Daoy (cell line): Measurements from ENCODE around the gene ALCAM. TPM values are rescaled to one million over a fixed set of nuclear protein-coding genes. Genes with fewer than 3 reads are reported as not detected.

ENCODE experiments used
- DNase-seq: peaks from one replicate; pipeline ENCODE4 v3.0.0-alpha.2; 2015; ENCODE audit warnings: low read depth
- total RNA-seq: library from RNA; depleted of rRNA; stranded (reverse); fragments of >200 nt; shearing (Covaris generic); gene quantifications from 2 replicates; pipeline ENCODE4 v1.2.3, GENCODE V29; 2014

ALCAM gene
- total RNA-seq, 1 experiment from 2014 or later, result 102 TPM

- peak; percentile 34 for DNase-seq
Observed at GRCh38 chr3:105527949-105528348, 161.2 kb downstream of the ALCAM start.

- no peak for DNase-seq
Observed at GRCh38 chr3:105528955-105529354, 162.2 kb downstream of the ALCAM start.

- no peak for DNase-seq
Observed at GRCh38 chr3:105529456-105529855, 162.7 kb downstream of the ALCAM start.

- no peak for DNase-seq
Observed at GRCh38 chr3:105532251-105532650, 165.5 kb downstream of the ALCAM start.

GRCh38 chr3:105533960-105534359 is 167.3 kb downstream of the ALCAM start:
- DNase-seq, result no peak

GRCh38 chr3:105534491-105534890 is 167.8 kb downstream of the ALCAM start:
- DNase-seq, result no peak

GRCh38 chr3:105537371-105538080 is 170.8 kb downstream of the ALCAM start:
- no peak for DNase-seq

- peak; percentile 5 for DNase-seq
Observed at GRCh38 chr3:105538483-105538882, 171.8 kb downstream of the ALCAM start.

- DNase-seq, result no peak
Observed at GRCh38 chr3:105539897-105540296, 173.2 kb downstream of the ALCAM start.

GRCh38 chr3:105542282-105543019 is 175.7 kb downstream of the ALCAM start:
- DNase-seq, result no peak

GRCh38 chr3:105545051-105545450 is 178.3 kb downstream of the ALCAM start:
- DNase-seq, result no peak

GRCh38 chr3:105553851-105554250 is 187.1 kb downstream of the ALCAM start:
- no peak for DNase-seq

- DNase-seq, result no peak
Observed at GRCh38 chr3:105555206-105555605, 188.5 kb downstream of the ALCAM start.

- DNase-seq, result no peak
Observed at GRCh38 chr3:105559856-105560255, 193.1 kb downstream of the ALCAM start.

GRCh38 chr3:105561876-105562275 is 195.2 kb downstream of the ALCAM start:
- no peak for DNase-seq

GRCh38 chr3:105564546-105565288 is 198.0 kb downstream of the ALCAM start:
- no peak for DNase-seq

GRCh38 chr3:105571005-105571404 is 204.3 kb downstream of the ALCAM start:
- no peak for DNase-seq

- no peak for DNase-seq
Observed at GRCh38 chr3:105572501-105572900, 205.8 kb downstream of the ALCAM start.

GRCh38 chr3:105579439-105579838 is 212.7 kb downstream of the ALCAM start:
- no peak for DNase-seq

- peak; percentile 18 for DNase-seq
Observed at GRCh38 chr3:105580296-105580965, 213.7 kb downstream of the ALCAM start.

- no peak for DNase-seq
Observed at GRCh38 chr3:105582015-105582414, 215.3 kb downstream of the ALCAM start.
